H9 (cell line): ENCODE data around the gene BCL2L1. TPM values are rescaled to one million over a fixed set of nuclear protein-coding genes. Genes with fewer than 3 reads are reported as not detected.

ENCODE experiments used
- DNase-seq: peaks from one replicate; pipeline ENCODE4 v3.0.0-alpha.2; 2017
- H2AFZ ChIP-seq: one replicate; pipeline ENCODE4 v1.6.1; 2013; ENCODE audit warnings: mild to moderate bottlenecking, low read length, control low read depth, moderate library complexity
- H2AK5ac ChIP-seq: 2 replicates; pipeline ENCODE4 v1.6.1; 2013; ENCODE audit warnings: low read length, control low read depth, mixed read lengths; ENCODE audit not compliant: insufficient read length
- H2BK120ac ChIP-seq: one replicate; pipeline ENCODE4 v1.6.1; 2013; ENCODE audit warnings: low read depth, mild to moderate bottlenecking, low read length, control low read depth, inconsistent platforms; ENCODE audit not compliant: poor library complexity, severe bottlenecking
- H2BK12ac ChIP-seq: 2 replicates; pipeline ENCODE4 v1.6.1; 2013; ENCODE audit warnings: low read length, control low read depth, mixed read lengths, low read depth; ENCODE audit not compliant: insufficient read length
- H2BK15ac ChIP-seq: 2 replicates; pipeline ENCODE4 v1.6.1; 2013; ENCODE audit warnings: low read depth, low read length, control low read depth
- H2BK20ac ChIP-seq: one replicate; pipeline ENCODE4 v1.6.1; 2013; ENCODE audit warnings: low read depth, mild to moderate bottlenecking, low read length, control low read depth, inconsistent platforms; ENCODE audit not compliant: poor library complexity, severe bottlenecking
- H2BK5ac ChIP-seq: 2 replicates; pipeline ENCODE4 v1.6.1; 2013; ENCODE audit warnings: low read length, control low read depth, mixed read lengths; ENCODE audit not compliant: insufficient read length
- H3K14ac ChIP-seq: 2 replicates; pipeline ENCODE4 v1.6.1; 2013; ENCODE audit warnings: low read length, control low read depth; ENCODE audit not compliant: insufficient read depth
- H3K18ac ChIP-seq: 2 replicates; pipeline ENCODE4 v1.6.1; 2013; ENCODE audit warnings: low read depth, mild to moderate bottlenecking, mixed read lengths, low read length, control low read depth; ENCODE audit not compliant: insufficient read length
- H3K23ac ChIP-seq: 2 replicates; pipeline ENCODE4 v1.6.1; 2013; ENCODE audit warnings: low read length, control low read depth, mixed read lengths, low read depth; ENCODE audit not compliant: insufficient read length
- H3K23me2 ChIP-seq: 2 replicates; pipeline ENCODE4 v1.6.1; 2013; ENCODE audit warnings: low read depth, mild to moderate bottlenecking, mixed read lengths, low read length, control low read depth; ENCODE audit not compliant: insufficient read length, poor library complexity, severe bottlenecking
- H3K27ac ChIP-seq: 2 replicates; pipeline ENCODE4 v1.5.1; 2013; ENCODE audit warnings: low read length, control low read depth, mixed read lengths, low read depth; ENCODE audit not compliant: insufficient read length
- H3K27me3 ChIP-seq: 2 replicates; pipeline ENCODE4 v1.6.1; 2013; ENCODE audit warnings: low read length, control low read depth, inconsistent platforms; ENCODE audit not compliant: insufficient read depth
- H3K4ac ChIP-seq: 2 replicates; pipeline ENCODE4 v1.6.1; 2013; ENCODE audit warnings: low read depth, mild to moderate bottlenecking, control low read depth, inconsistent platforms, low read length, moderate library complexity
- H3K4me1 ChIP-seq: 2 replicates; pipeline ENCODE4 v1.6.1; 2013; ENCODE audit warnings: low read length, control low read depth, inconsistent platforms; ENCODE audit not compliant: insufficient read depth
- H3K4me2 ChIP-seq: 2 replicates; pipeline ENCODE4 v1.6.1; 2013; ENCODE audit warnings: low read length, control low read depth, mixed read lengths; ENCODE audit not compliant: insufficient read length, insufficient read depth
- H3K56ac ChIP-seq: 2 replicates; pipeline ENCODE4 v1.6.1; 2013; ENCODE audit warnings: low read depth, mild to moderate bottlenecking, mixed read lengths, low read length, control low read depth; ENCODE audit not compliant: insufficient read length
- H3K79me1 ChIP-seq: 2 replicates; pipeline ENCODE4 v1.6.1; 2013; ENCODE audit warnings: low read depth, mild to moderate bottlenecking, moderate library complexity, low read length, control low read depth, inconsistent platforms; ENCODE audit not compliant: insufficient read depth, poor library complexity, severe bottlenecking
- H3K79me2 ChIP-seq: 2 replicates; pipeline ENCODE4 v1.6.1; 2013; ENCODE audit warnings: low read length, control low read depth, inconsistent platforms; ENCODE audit not compliant: insufficient read depth
- H3K9ac ChIP-seq: 2 replicates; pipeline ENCODE4 v1.6.1; 2013; ENCODE audit warnings: low read length, control low read depth, mixed read lengths; ENCODE audit not compliant: insufficient read length; ENCODE audit errors: extremely low read depth
- H3K9me3 ChIP-seq: one replicate; pipeline ENCODE4 v1.6.1; 2013; ENCODE audit warnings: low read depth, low read length, inconsistent platforms; ENCODE audit not compliant: control insufficient read depth
- H3T11ph ChIP-seq: one replicate; pipeline ENCODE4 v1.6.1; 2013; ENCODE audit warnings: mild to moderate bottlenecking, low read length, control low read depth, inconsistent platforms
- H4K20me1 ChIP-seq: one replicate; pipeline ENCODE4 v1.6.1; 2013; ENCODE audit not compliant: control insufficient read depth, insufficient read length, insufficient read depth
- H4K5ac ChIP-seq: 2 replicates; pipeline ENCODE4 v1.6.1; 2013; ENCODE audit warnings: low read depth, mild to moderate bottlenecking, mixed read lengths, low read length, control low read depth; ENCODE audit not compliant: insufficient read length
- H4K8ac ChIP-seq: replicated peaks from 2 replicates; pipeline ENCODE4 v1.6.1; 2013; ENCODE audit warnings: low read length, control low read depth, mixed read lengths, low read depth; ENCODE audit not compliant: insufficient read length
- H4K91ac ChIP-seq: 2 replicates; pipeline ENCODE4 v1.6.1; 2013; ENCODE audit warnings: low read depth, mild to moderate bottlenecking, moderate library complexity, mixed read lengths, low read length, control low read depth; ENCODE audit not compliant: insufficient read length
- H3K27ac Mint-ChIP-seq, 3 experiments: 2 replicates in 2 of 3; 3 replicates in 1 of 3; pipeline ENCODE4 v1.8.0; 2020 to 2021; ENCODE audit warnings: mixed read lengths in 3 of 3, mild to moderate bottlenecking in 1 of 3, moderate library complexity in 1 of 3
- H3K27me3 Mint-ChIP-seq: 2 replicates; pipeline ENCODE4 v1.8.0; 2021; ENCODE audit warnings: low read depth, mild to moderate bottlenecking, moderate library complexity, mixed read lengths
- H3K36me3 Mint-ChIP-seq, 3 experiments: 2 replicates in 2 of 3; 3 replicates in 1 of 3; pipeline ENCODE4 v1.8.0; 2020 to 2021; ENCODE audit warnings: low read depth in 3 of 3, mixed read lengths in 3 of 3; ENCODE audit not compliant: insufficient read depth in 1 of 3
- H3K4me1 Mint-ChIP-seq, 2 experiments: 2 replicates each; pipeline ENCODE4 v1.8.0; 2020; ENCODE audit warnings: mixed read lengths in 2 of 2
- H3K4me3 Mint-ChIP-seq, 2 experiments: 2 replicates in 1 of 2; 3 replicates in 1 of 2; pipeline ENCODE4 v1.8.0; 2020 to 2021; ENCODE audit warnings: mild to moderate bottlenecking in 2 of 2, mixed read lengths in 2 of 2, moderate library complexity in 1 of 2
- H3K9me3 Mint-ChIP-seq, 2 experiments: 2 replicates in 1 of 2; 3 replicates in 1 of 2; pipeline ENCODE4 v1.8.0; 2020; ENCODE audit warnings: mild to moderate bottlenecking in 2 of 2, mixed read lengths in 2 of 2, moderate library complexity in 1 of 2
- CTCF ChIP-seq: fragments of 200-600 bp; sonication (generic); conservative IDR thresholded peaks from 3 replicates; pipeline ENCODE4 v1.8.0; 2021; ENCODE audit warnings: antibody characterized with exemption, mild to moderate bottlenecking
- WGBS: extraction: QIAGEN DNeasy Blood & Tissue Kit; methylation state at CpG from one replicate; pipeline ENCODE4 v1.1.7; 2013; ENCODE audit warnings: missing lambda C conversion rate, low lambda C conversion rate, mixed read lengths; ENCODE audit not compliant: insufficient read length; ENCODE audit errors: extremely low coverage; 5-methylcytosine and 5-hydroxymethylcytosine counted together
- total RNA-seq: library from RNA; stranded (reverse); gene quantifications from 2 replicates; pipeline ENCODE4 v1.2.1, GENCODE V29; 2021

BCL2L1 gene
- total RNA-seq, 1 experiment from 2014 or later, result 105 TPM

- TF ChIP-seq CTCF, result no peak
- Mint-ChIP-seq H3K9me3 (no peaks in the 10 kb centered on the region), H3K36me3 (peaks cover 4 to 47% (median 22%) of the 10 kb centered on the region in 3 experiments; a peak in 6 of 7 replicates), H3K4me3 (no peak overlapping the region), H3K4me1 (peaks cover 44 to 52% of the 10 kb centered on the region in 2 experiments), H3K27me3 (no peaks in the 10 kb centered on the region), H3K27ac (peak overlapping the region in 1 of 3 experiments; percentile 74; a peak in 1 of 7 replicates)
- no peaks in the 10 kb centered on the region for H4K20me1 ChIP-seq
- H3K79me1 ChIP-seq, result peaks cover 3% of the 10 kb centered on the region
- H3K4me1 ChIP-seq, result 0 out of 2 replicates have a peak, but pooled peaks cover 6% of the 10 kb centered on the region
- no CpG with 5 or more reads among the region's 8 CpGs for WGBS
- no peak overlapping the region for H2BK5ac ChIP-seq
- no peak overlapping the region for H4K5ac ChIP-seq
- no peak overlapping the region for H2BK12ac ChIP-seq
- no peak overlapping the region for H3K23ac ChIP-seq
- no peak overlapping the region for H3K14ac ChIP-seq
- no peak overlapping the region for H2AK5ac ChIP-seq
- no peak overlapping the region for H3K9ac ChIP-seq
- H3K27me3 ChIP-seq, result no peaks in the 10 kb centered on the region
- no peak overlapping the region for H2BK120ac ChIP-seq
- no peak for DNase-seq
- H2AFZ ChIP-seq, result no peak overlapping the region
- H4K91ac ChIP-seq, result no peak overlapping the region
- H2BK20ac ChIP-seq, result no peak overlapping the region
- H2BK15ac ChIP-seq, result no peak overlapping the region
- H3K4ac ChIP-seq, result no peak overlapping the region
- no peak overlapping the region for H3K27ac ChIP-seq
- no peak overlapping the region for H3K18ac ChIP-seq
- no peaks in the 10 kb centered on the region for H3K79me2 ChIP-seq
- H3K56ac ChIP-seq, result no peak overlapping the region
- no peaks in the 10 kb centered on the region for H3K9me3 ChIP-seq
- H3K4me2 ChIP-seq, result no peak overlapping the region
- no peak overlapping the region for H4K8ac ChIP-seq
- H3T11ph ChIP-seq, result no peak overlapping the region
- H3K23me2 ChIP-seq, result peaks cover 3% of the 10 kb centered on the region
Observed at GRCh38 chr20:31698243-31698802, 24.3 kb downstream of the BCL2L1 start.
